ENCODE data around the gene WHRN. TPM values are rescaled to one million over a fixed set of nuclear protein-coding genes. Genes with fewer than 3 reads are reported as not detected.

The WHRN gene
- total and polyA plus RNA-seq, 2 donors (not counting 1 experiment from before 2014, with no cell fraction given) = 19.4 to 95.7 TPM

GRCh38 chr9:114371973-114372917, 133.0 kb downstream of the WHRN start:
- no peaks in the 10 kb centered on the region for H3K9me3 Mint-ChIP-seq (ENCODE audit: insufficient read depth)
- peak overlapping the region in 4 of 5 experiments; percentile 13 to 33 (median 18) for H3K4me3 ChIP-seq (ENCODE audit: control extremely low read depth in 1 of 5, extremely low read depth in 1 of 5, insufficient read depth in 1 of 5, low read depth in 2 of 5, low read length in 4 of 5)
- no peaks in the 10 kb centered on the region for H3K9me3 ChIP-seq (ENCODE audit: control extremely low read depth in 1 of 3, control insufficient read depth in 2 of 3, insufficient read depth in 1 of 3, low read length in 2 of 3)
- peaks cover 91% of the 10 kb centered on the region for H3K4me1 Mint-ChIP-seq
- H3K4me1 ChIP-seq (ENCODE audit: control insufficient read depth in 2 of 2, insufficient read depth in 2 of 2, low read length in 2 of 2) = peaks cover 91 to 97% of the 10 kb centered on the region in 2 donors
- H3K79me2 ChIP-seq (ENCODE audit: control insufficient read depth, insufficient read depth, low read length) = peaks cover 60% of the 10 kb centered on the region
- peak overlapping the region; percentile 79 for H3K4me3 Mint-ChIP-seq
- H3K4me2 ChIP-seq (replicated peaks; ENCODE audit: low read depth, low read length, poor library complexity, severe bottlenecking) = peak overlapping the region; percentile 75
- H4K20me1 ChIP-seq (ENCODE audit: control insufficient read depth, insufficient read depth, low read length, poor library complexity, severe bottlenecking) = peaks cover 5% of the 10 kb centered on the region
- DNase-seq (peak; percentile 51), ATAC-seq (ENCODE audit: low read depth) (peak; percentile 5)
- 4% methylated on average over 5 of the region's 14 CpGs for WGBS (ENCODE audit: insufficient coverage)
- peak overlapping the region; percentile 25 for H3K9ac ChIP-seq (ENCODE audit: low read length)
- ChIA-PET POLR2A (interaction anchor here (0.7 to 5.1 kb wide), 17 partner anchors 8 to 598 kb away, joined by 3 to 135 read pairs (median 5); partner anchors contain the start of gene AKNA), CTCF (interaction anchor here (0.7 to 5.6 kb wide), 14 partner anchors 8 to 113 kb away, joined by 3 to 85 read pairs (median 4); partner anchors contain the start of gene AKNA)
- peak overlapping the region; percentile 92 to 95 for H3K27ac ChIP-seq (ENCODE audit: low read length in 2 of 2)
- H3K27ac Mint-ChIP-seq = peak overlapping the region; percentile 97
- no peaks in the 10 kb centered on the region for H3K27me3 Mint-ChIP-seq
- intact Hi-C loops (cut with micrococcal nuclease) = loop anchor here (5.0 kb wide), 1 partner anchor 80 kb away; no protein-coding TSS in a partner anchor
- TF ChIP-seq CTCF (IDR thresholded peaks at IDR 0.05) = no peak
- no peak for TF ChIP-seq EZH2 (IDR thresholded peaks at IDR 0.05; ENCODE audit: borderline replicate concordance, insufficient read depth, low read depth, low read length, poor library complexity, severe bottlenecking)
- H3K36me3 ChIP-seq (replicated peaks in 1 of 2; ENCODE audit: control extremely low read depth in 1 of 2, control insufficient read depth in 1 of 2, extremely low read depth in 1 of 2, insufficient read depth in 2 of 2, low read length in 1 of 2) = peaks cover 2 to 88% of the 10 kb centered on the region in 2 experiments
- H2AFZ ChIP-seq (ENCODE audit: insufficient read depth, low read depth, low read length, poor library complexity, severe bottlenecking) = no peak overlapping the region
- no peaks in the 10 kb centered on the region for H3K27me3 ChIP-seq (replicated peaks in 1 of 4; ENCODE audit: control extremely low read depth in 1 of 4, control insufficient read depth in 3 of 4, insufficient read depth in 4 of 4, low read length in 3 of 4)
